ENCODE measurements around the gene FUT1. TPM values are rescaled to one million over a fixed set of nuclear protein-coding genes. Genes with fewer than 3 reads are reported as not detected.

FUT1 gene
- total and polyA plus RNA-seq, 2 of the 8 experiments (the other 6 are each of a cell fraction or from before 2014, with no cell fraction given) = 7.4 to 12.9 TPM

GRCh38 chr19:48715681-48716171, 36.7 kb downstream of the FUT1 start:
- peak overlapping the region; percentile 42 for H4K8ac ChIP-seq (ENCODE audit: extremely low read depth, insufficient read depth, low read length)
- no peaks in the 10 kb centered on the region for H4K20me1 ChIP-seq (replicated peaks in 1 of 2; ENCODE audit: control insufficient read depth in 1 of 2, insufficient read depth in 2 of 2, low read length in 2 of 2)
- peaks cover 0 to 31% (median 14%) of the 10 kb centered on the region in 4 experiments; a peak in 6 of 7 replicates for H3K4me1 ChIP-seq (replicated peaks in 1 of 4; ENCODE audit: control insufficient read depth in 3 of 4, insufficient read depth in 4 of 4, low read length in 3 of 4)
- no peak overlapping the region; the same call in 1 of the 2 replicates for H3K18ac ChIP-seq (ENCODE audit: extremely low read depth, low read length)
- POLR2A ChIA-PET (ENCODE audit: partially characterized antibody) = interaction anchor here (0.7 to 7.7 kb wide), 11 partner anchors 10 to 70 kb away, joined by 3 to 59 read pairs (median 3); partner anchors contain the start of genes CA11, FGF21 and FUT2
- no peak overlapping the region for H2BK5ac ChIP-seq (ENCODE audit: low read depth, low read length)
- no peak overlapping the region for H4K91ac ChIP-seq (replicated peaks; ENCODE audit: insufficient read length, low read length)
- H3K23me2 ChIP-seq (ENCODE audit: low read depth, low read length) = peaks cover 19% of the 10 kb centered on the region; the same call in 1 of the 2 replicates
- H3K36me3 ChIP-seq (ENCODE audit: control insufficient read depth in 2 of 4, insufficient read depth in 4 of 4, low read length in 3 of 4) = no peaks in the 10 kb centered on the region
- H2BK15ac ChIP-seq (ENCODE audit: low read length) = no peak overlapping the region
- H3K9me3 ChIP-seq (ENCODE audit: insufficient read depth in 2 of 2, low read depth in 1 of 2, low read length in 1 of 2) = 0 out of 4 replicates have a peak, but pooled peaks cover 0 to 3% of the 10 kb centered on the region in 2 experiments
- H3K79me1 ChIP-seq (ENCODE audit: low read depth, low read length) = no peaks in the 10 kb centered on the region
- no peak overlapping the region for H3K23ac ChIP-seq (ENCODE audit: insufficient read length)
- H2AFZ ChIP-seq (ENCODE audit: low read length) = no peak overlapping the region
- no peak overlapping the region for H2BK20ac ChIP-seq (ENCODE audit: low read length)
- no peaks in the 10 kb centered on the region for H3K79me2 ChIP-seq (ENCODE audit: control insufficient read depth in 1 of 2, insufficient read depth in 2 of 2, low read length in 2 of 2)
- DNase-seq (ENCODE audit: low read depth in 1 of 2, low spot score in 2 of 2) = no peak
- no peak overlapping the region for H3K56ac ChIP-seq (replicated peaks; ENCODE audit: insufficient read length, low read depth, low read length)
- CTCF ChIA-PET (ENCODE audit: partially characterized antibody) = interaction anchor here (0.9 to 8.2 kb wide), 8 partner anchors 10 to 120 kb away, joined by 3 to 53 read pairs (median 5); partner anchors contain the start of genes CA11 and HSD17B14
- no peak overlapping the region for H3K4ac ChIP-seq (replicated peaks; ENCODE audit: insufficient read length, low read depth, low read length)
- H4K5ac ChIP-seq (ENCODE audit: insufficient read length, low read depth, low read length) = no peak overlapping the region
- H2BK12ac ChIP-seq (ENCODE audit: low read depth, low read length) = 0 out of 2 replicates have a peak overlapping the region, but pooled peaks have one; percentile 27
- no peak overlapping the region for H3K9ac ChIP-seq (replicated peaks in 1 of 4; ENCODE audit: extremely low read depth in 1 of 4, low read depth in 3 of 4, low read length in 3 of 4)
- no peak overlapping the region for H2BK120ac ChIP-seq (replicated peaks; ENCODE audit: low read depth, low read length)
- no peak overlapping the region for H3K27ac ChIP-seq (ENCODE audit: low read depth, low read length)
- H3K27me3 ChIP-seq (replicated peaks in 1 of 4; ENCODE audit: control insufficient read depth in 3 of 4, extremely low read depth in 1 of 4, insufficient read depth in 3 of 4, low read length in 3 of 4) = no peaks in the 10 kb centered on the region
- H3K14ac ChIP-seq (ENCODE audit: insufficient read length) = no peak overlapping the region
- no peak for FAIRE-seq
- 89% methylated on average over 19 of the region's 19 CpGs; no CpG with 5 or more reads in 1 of the 2 experiments for WGBS, 2 experiments (ENCODE audit: extremely low coverage in 1 of 2, insufficient coverage in 1 of 2, insufficient read length in 1 of 2, insufficient replicate concordance in 2 of 2, low coverage in 1 of 2, low lambda C conversion rate in 2 of 2, missing lambda C conversion rate in 1 of 2)
- peak overlapping the region in 1 of 2 experiments; percentile 78; a peak in 1 of 4 replicates for H3K4me2 ChIP-seq (ENCODE audit: insufficient read depth in 1 of 2, low read depth in 2 of 2, low read length in 2 of 2)
- H2AK5ac ChIP-seq (ENCODE audit: low read depth, low read length) = 0 out of 2 replicates have a peak overlapping the region, but pooled peaks have one; percentile 3
- H3K4me3 ChIP-seq (ENCODE audit: extremely low read depth in 1 of 4, insufficient read depth in 2 of 4, low read depth in 3 of 4, low read length in 4 of 4) = no peak overlapping the region
- TF ChIP-seq TAF1 (IDR thresholded peaks at IDR 0.05; ENCODE audit: low read depth, low read length) (no peak), SRF (IDR thresholded peaks at IDR 0.05; ENCODE audit: low read depth, low read length) (no peak), BACH1 (IDR thresholded peaks at IDR 0.05; ENCODE audit: low read length) (no peak), SUZ12 (IDR thresholded peaks at IDR 0.05; ENCODE audit: low read length) (no peak), RAD21 (IDR thresholded peaks at IDR 0.05 in 1 of 2, conservative IDR thresholded peaks at IDR 0.05 in 1 of 2; ENCODE audit: low read depth in 2 of 2, low read length in 2 of 2) (no peak), ZNF274 (IDR thresholded peaks at IDR 0.05; ENCODE audit: borderline replicate concordance, extremely low read depth, low read length) (no peak)

All from H1 (cell line).